ENCODE data around the gene JMY. TPM values are rescaled to one million over a fixed set of nuclear protein-coding genes. Genes with fewer than 3 reads are reported as not detected.

JMY gene
- total and polyA plus RNA-seq, 2 of the 8 experiments (the other 6 are each of a cell fraction or from before 2014, with no cell fraction given), result 2.8 to 13.9 TPM

DNA sequence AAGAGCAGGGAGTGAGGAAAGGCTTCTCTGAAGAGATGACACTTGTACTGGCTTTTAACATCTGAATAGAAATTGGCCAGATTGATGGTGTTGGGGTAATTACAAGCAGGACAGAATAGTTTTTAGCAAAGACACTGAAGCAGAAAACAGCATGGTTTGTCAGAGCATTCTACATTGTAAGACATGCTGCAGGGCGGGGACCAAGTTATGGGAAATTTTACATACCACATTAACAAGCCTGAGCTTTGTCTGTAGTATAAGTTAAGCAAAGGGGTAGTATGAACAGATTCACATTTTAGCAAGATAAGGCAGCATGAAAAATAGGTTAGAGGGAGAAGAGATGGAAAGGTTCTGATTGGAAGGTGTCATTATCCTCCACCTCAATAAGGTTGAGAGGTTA, 66.5 kb downstream of the JMY start:
- CTCF ChIA-PET (ENCODE audit: partially characterized antibody), result interaction anchor here (0.6 to 1.6 kb wide), 2 partner anchors 61 to 170 kb away, joined by 3 to 5 read pairs; no protein-coding TSS in a partner anchor

More for the DNA sequence above, 66.5 kb downstream of the JMY start:
- WGBS, 2 experiments (ENCODE audit: extremely low coverage in 1 of 2, insufficient coverage in 1 of 2, insufficient read length in 1 of 2, insufficient replicate concordance in 2 of 2, low coverage in 1 of 2, low lambda C conversion rate in 2 of 2, missing lambda C conversion rate in 1 of 2), result 100% methylated on average over 1 of the region's 1 CpG; no CpG with 5 or more reads in 1 of the 2 experiments
- Histone ChIP-seq H4K5ac (ENCODE audit: insufficient read length, low read depth, low read length) (no peak overlapping the region), H3K27ac (ENCODE audit: low read depth, low read length) (no peak overlapping the region), H2BK120ac (replicated peaks; ENCODE audit: low read depth, low read length) (no peak overlapping the region), H2BK5ac (ENCODE audit: low read depth, low read length) (no peak overlapping the region), H3K23me2 (ENCODE audit: low read depth, low read length) (no peaks in the 10 kb centered on the region), H3K79me2 (ENCODE audit: control insufficient read depth in 1 of 2, insufficient read depth in 2 of 2, low read length in 2 of 2) (no peaks in the 10 kb centered on the region), H4K91ac (replicated peaks; ENCODE audit: insufficient read length, low read length) (no peak overlapping the region), H3K23ac (ENCODE audit: insufficient read length) (no peak overlapping the region), H2AFZ (ENCODE audit: low read length) (no peak overlapping the region), H4K8ac (ENCODE audit: extremely low read depth, insufficient read depth, low read length) (no peak overlapping the region), H3K36me3 (ENCODE audit: control insufficient read depth in 2 of 4, insufficient read depth in 4 of 4, low read length in 3 of 4) (peaks cover 4 to 29% (median 11%) of the 10 kb centered on the region in 4 experiments; a peak in 7 of 8 replicates), H2BK20ac (ENCODE audit: low read length) (no peak overlapping the region), H3K27me3 (replicated peaks in 1 of 4; ENCODE audit: control insufficient read depth in 3 of 4, extremely low read depth in 1 of 4, insufficient read depth in 3 of 4, low read length in 3 of 4) (no peaks in the 10 kb centered on the region), H3K14ac (ENCODE audit: insufficient read length) (no peak overlapping the region), H4K20me1 (replicated peaks in 1 of 2; ENCODE audit: control insufficient read depth in 1 of 2, insufficient read depth in 2 of 2, low read length in 2 of 2) (no peaks in the 10 kb centered on the region), H2AK5ac (ENCODE audit: low read depth, low read length) (no peak overlapping the region), H3K9me3 (ENCODE audit: insufficient read depth in 2 of 2, low read depth in 1 of 2, low read length in 1 of 2) (no peaks in the 10 kb centered on the region), H3K18ac (ENCODE audit: extremely low read depth, low read length) (no peak overlapping the region), H3K4me2 (ENCODE audit: insufficient read depth in 1 of 2, low read depth in 2 of 2, low read length in 2 of 2) (no peak overlapping the region), H3K4me1 (replicated peaks in 1 of 4; ENCODE audit: control insufficient read depth in 3 of 4, insufficient read depth in 4 of 4, low read length in 3 of 4) (no peaks in the 10 kb centered on the region), H3K4me3 (ENCODE audit: extremely low read depth in 1 of 4, insufficient read depth in 2 of 4, low read depth in 3 of 4, low read length in 4 of 4) (no peak overlapping the region), H3K56ac (replicated peaks; ENCODE audit: insufficient read length, low read depth, low read length) (no peak overlapping the region), H3K9ac (replicated peaks in 1 of 4; ENCODE audit: extremely low read depth in 1 of 4, low read depth in 3 of 4, low read length in 3 of 4) (no peak overlapping the region), H2BK15ac (ENCODE audit: low read length) (no peak overlapping the region), H2BK12ac (ENCODE audit: low read depth, low read length) (no peak overlapping the region), H3K4ac (replicated peaks; ENCODE audit: insufficient read length, low read depth, low read length) (no peak overlapping the region), H3K79me1 (ENCODE audit: low read depth, low read length) (no peaks in the 10 kb centered on the region; the same call in 1 of the 2 replicates)
- FAIRE-seq (no peak), DNase-seq (ENCODE audit: low read depth in 1 of 2, low spot score in 2 of 2) (no peak)
- TF ChIP-seq CREB1 (IDR thresholded peaks at IDR 0.05), result no peak
- no peak for TF ChIP-seq RAD21 (IDR thresholded peaks at IDR 0.05 in 1 of 2, conservative IDR thresholded peaks at IDR 0.05 in 1 of 2; ENCODE audit: low read depth in 2 of 2, low read length in 2 of 2)
- TF ChIP-seq SRF (IDR thresholded peaks at IDR 0.05; ENCODE audit: low read depth, low read length), result no peak
- no peak for TF ChIP-seq RBBP5 (IDR thresholded peaks at IDR 0.05; ENCODE audit: borderline replicate concordance, low read depth, low read length)
- TF ChIP-seq HDAC2 (IDR thresholded peaks at IDR 0.05; ENCODE audit: borderline replicate concordance in 1 of 2, low read depth in 2 of 2, low read length in 2 of 2), result no peak
- TF ChIP-seq, protein P1, sequence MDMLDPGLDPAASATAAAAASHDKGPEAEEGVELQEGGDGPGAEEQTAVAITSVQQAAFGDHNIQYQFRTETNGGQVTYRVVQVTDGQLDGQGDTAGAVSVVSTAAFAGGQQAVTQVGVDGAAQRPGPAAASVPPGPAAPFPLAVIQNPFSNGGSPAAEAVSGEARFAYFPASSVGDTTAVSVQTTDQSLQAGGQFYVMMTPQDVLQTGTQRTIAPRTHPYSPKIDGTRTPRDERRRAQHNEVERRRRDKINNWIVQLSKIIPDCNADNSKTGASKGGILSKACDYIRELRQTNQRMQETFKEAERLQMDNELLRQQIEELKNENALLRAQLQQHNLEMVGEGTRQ (IDR thresholded peaks at IDR 0.05; ENCODE audit: low read length), result no peak
- POLR2A ChIA-PET (ENCODE audit: partially characterized antibody), result no interaction called here
